IPS-20b (cell line): ENCODE results near the gene COL17A1.

Source experiments
- H3K27ac ChIP-seq: one replicate; pipeline ENCODE4 v1.5.1; 2013; ENCODE audit warnings: low read length
- H3K27me3 ChIP-seq: 2 replicates; pipeline ENCODE4 v1.6.1; 2013; ENCODE audit warnings: mild to moderate bottlenecking, low read length, inconsistent platforms; ENCODE audit not compliant: insufficient read depth
- H3K36me3 ChIP-seq: 2 replicates; pipeline ENCODE4 v1.6.1; 2013; ENCODE audit warnings: low read depth, mild to moderate bottlenecking, inconsistent platforms, low read length, moderate library complexity; ENCODE audit not compliant: insufficient read depth
- H3K4me1 ChIP-seq: 2 replicates; pipeline ENCODE4 v1.6.1; 2013; ENCODE audit warnings: mild to moderate bottlenecking, control low read depth, inconsistent platforms, low read length, moderate library complexity; ENCODE audit not compliant: insufficient read depth
- H3K4me3 ChIP-seq: 2 replicates; pipeline ENCODE4 v1.5.1; 2013; ENCODE audit warnings: mild to moderate bottlenecking, low read length, inconsistent platforms
- H3K9ac ChIP-seq: 2 replicates; pipeline ENCODE4 v1.6.1; 2013; ENCODE audit warnings: low read depth, mild to moderate bottlenecking, inconsistent platforms, low read length, moderate library complexity
- H3K9me3 ChIP-seq: 2 replicates; pipeline ENCODE4 v1.6.1; 2013; ENCODE audit warnings: mild to moderate bottlenecking, low read depth, low read length, inconsistent platforms; ENCODE audit not compliant: insufficient read depth

Gene COL17A1

GRCh38 chr10:104046651-104047050 is 39.0 kb downstream of the COL17A1 start:
- no peaks in the 10 kb centered on the region for H3K36me3 ChIP-seq
- H3K4me3 ChIP-seq: no peak overlapping the region
- no peaks in the 10 kb centered on the region for H3K4me1 ChIP-seq
- no peak overlapping the region for H3K27ac ChIP-seq
- no peaks in the 10 kb centered on the region for H3K9me3 ChIP-seq
- H3K9ac ChIP-seq: no peak overlapping the region
- no peaks in the 10 kb centered on the region for H3K27me3 ChIP-seq

- no peak overlapping the region for H3K9ac ChIP-seq
- H3K27me3 ChIP-seq: no peaks in the 10 kb centered on the region
- H3K27ac ChIP-seq: no peak overlapping the region
- no peak overlapping the region for H3K4me3 ChIP-seq
- H3K4me1 ChIP-seq: no peaks in the 10 kb centered on the region
- no peaks in the 10 kb centered on the region for H3K9me3 ChIP-seq
- no peaks in the 10 kb centered on the region for H3K36me3 ChIP-seq
Observed at GRCh38 chr10:104045151-104046089, 40.3 kb downstream of the COL17A1 start.

- no peaks in the 10 kb centered on the region for H3K4me1 ChIP-seq
- no peak overlapping the region for H3K4me3 ChIP-seq
- H3K36me3 ChIP-seq: no peaks in the 10 kb centered on the region
- no peak overlapping the region for H3K9ac ChIP-seq
- H3K27me3 ChIP-seq: no peaks in the 10 kb centered on the region
- no peaks in the 10 kb centered on the region for H3K9me3 ChIP-seq
- H3K27ac ChIP-seq: no peak overlapping the region
Observed at GRCh38 chr10:104043854-104044253, 41.8 kb downstream of the COL17A1 start.

GRCh38 chr10:104043185-104043830 is 42.4 kb downstream of the COL17A1 start:
- H3K27me3 ChIP-seq: no peaks in the 10 kb centered on the region

GRCh38 chr10:104041891-104042535 is 43.7 kb downstream of the COL17A1 start:
- no peak overlapping the region for H3K27ac ChIP-seq

More at GRCh38 chr10:104043185-104043830, 42.4 kb downstream of the COL17A1 start:
- H3K9me3 ChIP-seq: no peaks in the 10 kb centered on the region
- H3K36me3 ChIP-seq: no peaks in the 10 kb centered on the region
- no peak overlapping the region for H3K9ac ChIP-seq
- no peak overlapping the region for H3K4me3 ChIP-seq
- no peak overlapping the region for H3K27ac ChIP-seq
- no peaks in the 10 kb centered on the region for H3K4me1 ChIP-seq

GRCh38 chr10:104040862-104041789 is 44.6 kb downstream of the COL17A1 start:
- Histone ChIP-seq H3K27me3 (no peaks in the 10 kb centered on the region), H3K4me3 (no peak overlapping the region), H3K9ac (no peak overlapping the region), H3K36me3 (no peaks in the 10 kb centered on the region), H3K27ac (no peak overlapping the region), H3K4me1 (no peaks in the 10 kb centered on the region), H3K9me3 (no peaks in the 10 kb centered on the region)

More at GRCh38 chr10:104041891-104042535, 43.7 kb downstream of the COL17A1 start:
- Histone ChIP-seq H3K36me3 (no peaks in the 10 kb centered on the region), H3K4me1 (no peaks in the 10 kb centered on the region), H3K9ac (no peak overlapping the region), H3K4me3 (no peak overlapping the region), H3K9me3 (no peaks in the 10 kb centered on the region), H3K27me3 (no peaks in the 10 kb centered on the region)

GRCh38 chr10:104040382-104040781 is 45.3 kb downstream of the COL17A1 start:
- Histone ChIP-seq H3K27me3 (no peaks in the 10 kb centered on the region), H3K36me3 (no peaks in the 10 kb centered on the region), H3K4me1 (no peaks in the 10 kb centered on the region), H3K9ac (no peak overlapping the region), H3K27ac (no peak overlapping the region), H3K9me3 (no peaks in the 10 kb centered on the region), H3K4me3 (no peak overlapping the region)

- Histone ChIP-seq H3K9ac (no peak overlapping the region), H3K9me3 (no peaks in the 10 kb centered on the region), H3K27ac (no peak overlapping the region), H3K4me3 (no peak overlapping the region), H3K36me3 (no peaks in the 10 kb centered on the region), H3K4me1 (no peaks in the 10 kb centered on the region), H3K27me3 (no peaks in the 10 kb centered on the region)
Observed at GRCh38 chr10:104038958-104039752, 46.5 kb downstream of the COL17A1 start.

GRCh38 chr10:104038537-104038936 is 47.1 kb downstream of the COL17A1 start:
- Histone ChIP-seq H3K36me3 (no peaks in the 10 kb centered on the region), H3K27ac (no peak overlapping the region), H3K9me3 (no peaks in the 10 kb centered on the region), H3K27me3 (no peaks in the 10 kb centered on the region), H3K9ac (no peak overlapping the region), H3K4me3 (no peak overlapping the region), H3K4me1 (no peaks in the 10 kb centered on the region)

- no peaks in the 10 kb centered on the region for H3K36me3 ChIP-seq
- H3K9me3 ChIP-seq: no peaks in the 10 kb centered on the region
- no peak overlapping the region for H3K27ac ChIP-seq
- H3K27me3 ChIP-seq: no peaks in the 10 kb centered on the region
- H3K9ac ChIP-seq: no peak overlapping the region
- H3K4me3 ChIP-seq: no peak overlapping the region
- no peaks in the 10 kb centered on the region; the same call in 1 of the 2 replicates for H3K4me1 ChIP-seq
Observed at GRCh38 chr10:104037261-104037951, 48.3 kb downstream of the COL17A1 start.
